Endothelial cell of umbilical vein (primary cell): ENCODE results near the gene PERCC1. TPM values are rescaled to one million over a fixed set of nuclear protein-coding genes. Genes with fewer than 3 reads are reported as not detected.

Experiments used
- BruUV-seq: library from RNA; stranded (reverse); fragments of 400-500 nt; replicated peaks from 2 replicates; lab custom pipeline; 2021; lab: Mats Ljungman, UMichigan
- CTCF ChIA-PET: fragments of 300-600, 350-600 bp; sonication (Branson Sonifier 250); formaldehyde crosslinking; loops from one replicate; lab custom pipeline; 2021; ENCODE audit warnings: antibody characterized with exemption, inconsistent platforms; lab: Charles Lee
- POLR2A ChIA-PET: fragments of 300-600, 350-600 bp; sonication (Branson Sonifier 250); formaldehyde crosslinking; loops from one replicate; lab custom pipeline; 2021; ENCODE audit warnings: antibody characterized with exemption, inconsistent platforms; lab: Charles Lee
- DNase-seq: peaks from one replicate; pipeline ENCODE4 v3.0.0-alpha.2; 2011; ENCODE audit warnings: low read depth, low spot score
- FAIRE-seq: peaks from 2 replicates; lab custom pipeline; 2011; peaks lifted over from hg19 to GRCh38; lab: Jason Lieb, UNC
- H2AFZ ChIP-seq: 2 replicates; pipeline ENCODE4 v1.6.0; 2012; ENCODE audit warnings: low read depth, low read length, control low read depth, inconsistent platforms
- H3K27ac ChIP-seq: 2 replicates; pipeline ENCODE4 v1.5.1; 2011; ENCODE audit warnings: low read depth, mild to moderate bottlenecking, control low read depth, low read length, moderate library complexity; ENCODE audit not compliant: insufficient read depth
- H3K27me3 ChIP-seq, 2 experiments: 2 replicates each; pipeline versions ENCODE4 v1.6.0 to v1.6.1; 2011; ENCODE audit warnings: low read length in 2 of 2, mixed read lengths in 1 of 2; ENCODE audit not compliant: control insufficient read depth in 2 of 2, insufficient read depth in 2 of 2
- H3K36me3 ChIP-seq, 2 experiments: 2 replicates in 1 of 2; 3 replicates in 1 of 2; pipeline ENCODE4 v1.5.1; 2011; ENCODE audit warnings: low read length in 2 of 2, mild to moderate bottlenecking in 1 of 2, moderate library complexity in 1 of 2; ENCODE audit not compliant: control insufficient read depth in 2 of 2, insufficient read depth in 2 of 2; ENCODE audit errors: extremely low read depth in 1 of 2
- H3K4me1 ChIP-seq: 3 replicates; pipeline ENCODE4 v1.5.1; 2011; ENCODE audit warnings: mild to moderate bottlenecking, low read length; ENCODE audit not compliant: control insufficient read depth, insufficient read depth; ENCODE audit errors: extremely low read depth
- H3K4me2 ChIP-seq: 2 replicates; pipeline ENCODE4 v1.6.1; 2011; ENCODE audit warnings: low read length, control low read depth, mixed read lengths; ENCODE audit not compliant: insufficient read depth
- H3K4me3 ChIP-seq, 3 experiments: fragments of 200-600 bp in 1 of 3; sonication (generic), shearing (Covaris generic) in 1 of 3; replicated peaks in 1 of 3; 2 replicates each; pipeline ENCODE4 v1.5.1; 2011 to 2016; ENCODE audit warnings: control low read depth in 3 of 3, low read length in 3 of 3, mild to moderate bottlenecking in 2 of 3, inconsistent platforms in 1 of 3, low read depth in 1 of 3, moderate library complexity in 1 of 3; ENCODE audit not compliant: insufficient read depth in 1 of 3
- H3K79me2 ChIP-seq: 2 replicates; pipeline ENCODE4 v1.6.0; 2012; ENCODE audit warnings: low read length, inconsistent platforms; ENCODE audit not compliant: control insufficient read depth, insufficient read depth
- H3K9ac ChIP-seq: replicated peaks from 2 replicates; pipeline ENCODE3; 2011; ENCODE audit warnings: low read length, control low read depth; ENCODE audit not compliant: insufficient read depth; ENCODE audit errors: extremely low read depth
- H3K9me1 ChIP-seq: replicated peaks from 3 replicates; pipeline ENCODE4 v1.6.0; 2011; ENCODE audit warnings: mild to moderate bottlenecking, low read length; ENCODE audit not compliant: control insufficient read depth, insufficient read depth; ENCODE audit errors: extremely low read depth
- H3K9me3 ChIP-seq: replicated peaks from 2 replicates; pipeline ENCODE4 v1.5.1; 2012; ENCODE audit warnings: low read length, inconsistent platforms; ENCODE audit not compliant: control insufficient read depth, insufficient read depth
- H4K20me1 ChIP-seq: replicated peaks from 2 replicates; pipeline ENCODE3; 2011; ENCODE audit warnings: mild to moderate bottlenecking, low read length; ENCODE audit not compliant: control insufficient read depth, insufficient read depth; ENCODE audit errors: extremely low read depth
- CTCF ChIP-seq, 2 donors: IDR thresholded peaks; 1 replicate in 1 of 2; 2 replicates in 1 of 2; pipeline ENCODE4 v1.5.1; 2011; ENCODE audit warnings: low read length in 2 of 2, mild to moderate bottlenecking in 2 of 2, moderate library complexity in 2 of 2, control low read depth in 1 of 2, inconsistent platforms in 1 of 2, low read depth in 1 of 2; ENCODE audit not compliant: insufficient read depth in 1 of 2; ENCODE audit errors: extremely low read depth in 1 of 2
- EZH2 ChIP-seq: IDR thresholded peaks from 2 replicates; pipeline ENCODE4 v1.6.1; 2012; ENCODE audit warnings: borderline replicate concordance, low read depth, mild to moderate bottlenecking, moderate library complexity, low read length, inconsistent platforms; ENCODE audit not compliant: severe bottlenecking
- FOS ChIP-seq: IDR thresholded peaks from 2 replicates; pipeline ENCODE4 v1.6.1; 2011; ENCODE audit warnings: mild to moderate bottlenecking, low read length, moderate library complexity, borderline replicate concordance; ENCODE audit not compliant: insufficient read depth
- GATA2 ChIP-seq: IDR thresholded peaks from 2 replicates; pipeline ENCODE4 v1.7.0; 2011; ENCODE audit warnings: low read depth, mild to moderate bottlenecking, moderate library complexity, mixed read lengths, low read length; ENCODE audit not compliant: insufficient read length, insufficient read depth
- JUN ChIP-seq: IDR thresholded peaks from 2 replicates; pipeline ENCODE4 v1.6.1; 2011; ENCODE audit warnings: borderline replicate concordance, low read depth; ENCODE audit not compliant: insufficient read length, insufficient read depth
- MAX ChIP-seq: IDR thresholded peaks from 2 replicates; pipeline ENCODE4 v1.6.1; 2011; ENCODE audit not compliant: insufficient read depth, insufficient read length
- MYC ChIP-seq: IDR thresholded peaks from one replicate; pipeline ENCODE4 v1.6.1; 2011; ENCODE audit warnings: mild to moderate bottlenecking, low read depth, low read length
- POLR2A ChIP-seq: IDR thresholded peaks from 2 replicates; pipeline ENCODE4 v1.6.1; 2012; ENCODE audit warnings: low read depth, mild to moderate bottlenecking, control low read depth, low read length
- POLR2AphosphoS5 ChIP-seq: IDR thresholded peaks from 2 replicates; pipeline ENCODE4 v1.6.1; 2012; ENCODE audit warnings: low read depth, mild to moderate bottlenecking, control low read depth, low read length, moderate library complexity; ENCODE audit not compliant: insufficient read depth
- dilution Hi-C: fragments of 300-500 bp; cut with MboI; formaldehyde crosslinking; loops from one replicate; pipeline ENCODE4 v1.15.0; 2019; ENCODE audit warnings: low sequenced_read_pairs; ENCODE audit not compliant: extremely low pct_ligation_motif_present
- intact Hi-C: fragments of 100-400 bp; cut with micrococcal nuclease; formaldehyde crosslinking; loops from one replicate; pipeline ENCODE4 v1.10.0; 2022
- polyA plus RNA-seq, 4 experiments: library from polyadenylated mRNA; depleted of rRNA in 3 of 4; stranded (reverse) in 3 of 4; unstranded in 1 of 4; fragments of >200 nt; gene quantifications; 2 replicates each; pipeline versions ENCODE4 v1.2.1 to v1.2.3, GENCODE V29; 2011 to 2012; ENCODE audit warnings: missing spikeins in 1 of 4
- total RNA-seq: library from RNA; stranded (reverse); gene quantifications from 2 replicates; pipeline ENCODE4 v1.2.3, GENCODE V29; 2021

The PERCC1 gene
- total and polyA plus RNA-seq, 2 donors (not counting 3 experiments of a cell fraction or from before 2014, with no cell fraction given) = not detected

- H3K27ac ChIP-seq = no peak overlapping the region
- CTCF ChIA-PET = interaction anchor here (0.8 to 1.7 kb wide), 4 partner anchors 8 to 322 kb away, joined by 3 to 8 read pairs (median 5); partner anchors contain the start of gene UQCC4
- no TSS peak for BruUV-seq
- H3K9ac ChIP-seq = no peak overlapping the region
- H3K4me2 ChIP-seq = no peak overlapping the region
- TF ChIP-seq FOS = no peak
- TF ChIP-seq CTCF (IDR thresholded peaks at IDR 0.05; ENCODE audit: extremely low read depth in 1 of 2, insufficient read depth in 1 of 2, low read depth in 1 of 2, low read length in 2 of 2) = peak; percentile 59 to 70
- no peaks in the 10 kb centered on the region for H4K20me1 ChIP-seq
- dilution Hi-C loops = no loop called here
- no peaks in the 10 kb centered on the region for H3K4me1 ChIP-seq
- peak overlapping the region; percentile 65 for H2AFZ ChIP-seq
- FAIRE-seq (no peak), DNase-seq (peak; percentile 36)
- intact Hi-C loops = loop anchor here (10.0 kb wide), 1 partner anchor 276 kb away; the partner anchor contains the start of gene MAPK8IP3
- H3K4me3 ChIP-seq = no peak overlapping the region
- no peaks in the 10 kb centered on the region for H3K36me3 ChIP-seq
- no peaks in the 10 kb centered on the region for H3K79me2 ChIP-seq
- H3K9me1 ChIP-seq = no peaks in the 10 kb centered on the region
- POLR2A ChIA-PET = no interaction called here
- H3K27me3 ChIP-seq = no peaks in the 10 kb centered on the region
- H3K9me3 ChIP-seq = no peaks in the 10 kb centered on the region
These were observed 2.4 kb upstream of the PERCC1 start for GRCh38 chr16:1428511-1428910.

- Histone ChIP-seq H3K36me3 (no peaks in the 10 kb centered on the region), H3K79me2 (no peaks in the 10 kb centered on the region), H4K20me1 (no peaks in the 10 kb centered on the region), H3K4me3 (no peak overlapping the region), H3K9me3 (no peaks in the 10 kb centered on the region), H3K9me1 (no peaks in the 10 kb centered on the region), H3K27ac (no peak overlapping the region), H3K4me1 (no peaks in the 10 kb centered on the region), H2AFZ (peak overlapping the region; percentile 57), H3K4me2 (no peak overlapping the region), H3K27me3 (no peaks in the 10 kb centered on the region), H3K9ac (no peak overlapping the region)
- ChIA-PET CTCF (interaction anchor here (0.8 to 1.7 kb wide), 4 partner anchors 8 to 321 kb away, joined by 3 to 8 read pairs (median 5); partner anchors contain the start of gene UQCC4), POLR2A (interaction anchor here (0.7 kb wide), 1 partner anchor 343 kb away, joined by 4 read pairs; no protein-coding TSS in a partner anchor)
- no TSS peak for BruUV-seq
- FAIRE-seq = no peak
- no peak for DNase-seq
- TF ChIP-seq CTCF (IDR thresholded peaks at IDR 0.05; ENCODE audit: extremely low read depth in 1 of 2, insufficient read depth in 1 of 2, low read depth in 1 of 2, low read length in 2 of 2) (no peak), MAX (no peak), POLR2A (no peak), GATA2 (no peak), MYC (no peak), JUN (no peak), POLR2AphosphoS5 (no peak), EZH2 (no peak), FOS (no peak)
- intact Hi-C loops = loop anchor here (10.0 kb wide), 1 partner anchor 276 kb away; the partner anchor contains the start of gene MAPK8IP3
- dilution Hi-C loops = no loop called here
These were observed 1.9 kb upstream of the PERCC1 start for GRCh38 chr16:1429012-1429411.
